Keratinocyte (primary cell): ENCODE results near the gene BNIP1. TPM values are rescaled to one million over a fixed set of nuclear protein-coding genes. Genes with fewer than 3 reads are reported as not detected.

Experiments used
- DNase-seq: peaks from one replicate; pipeline ENCODE4 v3.0.0-alpha.2; 2011; ENCODE audit warnings: low read depth, missing footprints, low spot score
- FAIRE-seq: peaks from 2 replicates; lab custom pipeline; 2011; peaks lifted over from hg19 to GRCh38; lab: Jason Lieb, UNC
- H2AFZ ChIP-seq: 2 replicates; pipeline ENCODE4 v1.6.0; 2012; ENCODE audit warnings: low read length, control low read depth, inconsistent platforms; ENCODE audit not compliant: control insufficient read depth
- H3K27ac ChIP-seq: 2 replicates; pipeline ENCODE4 v1.5.1; 2011; ENCODE audit warnings: low read length; ENCODE audit not compliant: control insufficient read depth, insufficient read depth
- H3K27me3 ChIP-seq: 3 replicates; pipeline ENCODE4 v1.6.0; 2011; ENCODE audit warnings: low read length; ENCODE audit not compliant: control insufficient read depth, insufficient read depth; ENCODE audit errors: extremely low read depth
- H3K36me3 ChIP-seq, 2 experiments: 2 replicates in 1 of 2; 3 replicates in 1 of 2; pipeline ENCODE4 v1.5.1; 2011; ENCODE audit warnings: low read length in 2 of 2, mild to moderate bottlenecking in 1 of 2; ENCODE audit not compliant: control insufficient read depth in 2 of 2, insufficient read depth in 2 of 2; ENCODE audit errors: extremely low read depth in 1 of 2
- H3K4me1 ChIP-seq: 3 replicates; pipeline ENCODE4 v1.5.1; 2011; ENCODE audit warnings: low read length; ENCODE audit not compliant: control insufficient read depth, insufficient read depth; ENCODE audit errors: extremely low read depth
- H3K4me2 ChIP-seq: 3 replicates; pipeline ENCODE4 v1.6.0; 2011; ENCODE audit warnings: low read depth, low read length; ENCODE audit not compliant: control insufficient read depth, insufficient read depth; ENCODE audit errors: extremely low read depth
- H3K4me3 ChIP-seq, 3 experiments: fragments of 200-600 bp in 1 of 3; sonication (generic) in 1 of 3; 2 replicates in 2 of 3; 3 replicates in 1 of 3; pipeline ENCODE4 v1.5.1; 2011 to 2016; ENCODE audit warnings: low read length in 3 of 3, mild to moderate bottlenecking in 3 of 3, control low read depth in 2 of 3, inconsistent platforms in 1 of 3, low read depth in 1 of 3, mixed read lengths in 1 of 3, mixed run types in 1 of 3, moderate library complexity in 1 of 3; ENCODE audit not compliant: control insufficient read depth in 2 of 3, insufficient read depth in 2 of 3; ENCODE audit errors: extremely low read depth in 1 of 3
- H3K79me2 ChIP-seq: 2 replicates; pipeline ENCODE4 v1.6.0; 2012; ENCODE audit warnings: low read length; ENCODE audit not compliant: control insufficient read depth, insufficient read depth
- H3K9ac ChIP-seq: 3 replicates; pipeline ENCODE4 v1.6.0; 2011; ENCODE audit warnings: low read length; ENCODE audit not compliant: control insufficient read depth, insufficient read depth; ENCODE audit errors: extremely low read depth
- H3K9me1 ChIP-seq: 3 replicates; pipeline ENCODE4 v1.6.0; 2011; ENCODE audit warnings: low read length; ENCODE audit not compliant: control insufficient read depth, insufficient read depth; ENCODE audit errors: extremely low read depth
- H3K9me3 ChIP-seq: 2 replicates; pipeline ENCODE4 v1.5.1; 2012; ENCODE audit warnings: low read depth, low read length; ENCODE audit not compliant: control insufficient read depth
- H4K20me1 ChIP-seq: 3 replicates; pipeline ENCODE4 v1.6.0; 2011; ENCODE audit warnings: low read length; ENCODE audit not compliant: control insufficient read depth, insufficient read depth; ENCODE audit errors: extremely low read depth
- CTCF ChIP-seq, 3 experiments: IDR thresholded peaks in 1 of 3; conservative IDR thresholded peaks in 1 of 3; optimal IDR thresholded peaks in 1 of 3; 2 replicates in 2 of 3; 3 replicates in 1 of 3; pipeline versions ENCODE3 to v1.5.1; 2011; ENCODE audit warnings: low read length in 3 of 3, mild to moderate bottlenecking in 3 of 3, moderate library complexity in 2 of 3, control low read depth in 1 of 3, inconsistent platforms in 1 of 3; ENCODE audit not compliant: insufficient read depth in 2 of 3; ENCODE audit errors: extremely low read depth in 1 of 3
- EZH2 ChIP-seq: IDR thresholded peaks from one replicate; pipeline ENCODE4 v1.6.1; 2012; ENCODE audit warnings: inconsistent platforms, mild to moderate bottlenecking, low read length, moderate library complexity
- dilution Hi-C: fragments of 300-500 bp; cut with MboI; formaldehyde crosslinking; loops from one replicate; pipeline ENCODE4 v1.7.0; 2020; ENCODE audit warnings: low sequenced_read_pairs; ENCODE audit not compliant: extremely low pct_ligation_motif_present
- polyA plus RNA-seq, 5 experiments: library from polyadenylated mRNA; depleted of rRNA in 3 of 5; stranded (reverse) in 3 of 5; stranded (forward) in 1 of 5; unstranded in 1 of 5; fragments of >200 nt; gene quantifications; 1 replicate in 1 of 5; 2 replicates in 3 of 5; 3 replicates in 1 of 5; pipeline versions ENCODE4 v1.2.1 to v1.2.3, GENCODE V29; 2011 to 2012; ENCODE audit warnings: missing spikeins in 2 of 5, low read depth in 1 of 5, low replicate concordance in 1 of 5

BNIP1 gene
- polyA plus RNA-seq, 1 donor (not counting 4 experiments of a cell fraction or from before 2014, with no cell fraction given): 18.2 TPM

GRCh38 chr5:173210877-173211276 lies 66.5 kb downstream of the BNIP1 start:
- Histone ChIP-seq H3K4me2 (no peak overlapping the region), H3K9me1 (no peaks in the 10 kb centered on the region), H3K27me3 (no peaks in the 10 kb centered on the region), H3K36me3 (no peaks in the 10 kb centered on the region), H3K4me3 (no peak overlapping the region), H3K79me2 (no peaks in the 10 kb centered on the region), H3K9ac (no peak overlapping the region), H3K9me3 (no peaks in the 10 kb centered on the region), H4K20me1 (no peaks in the 10 kb centered on the region), H3K4me1 (no peaks in the 10 kb centered on the region), H3K27ac (no peak overlapping the region), H2AFZ (no peak overlapping the region)
- FAIRE-seq (no peak), DNase-seq (no peak)
- TF ChIP-seq EZH2: no peak
- no peak for TF ChIP-seq CTCF (optimal IDR thresholded peaks at IDR 0.05 in 1 of 3, IDR thresholded peaks at IDR 0.05 in 1 of 3, conservative IDR thresholded peaks at IDR 0.05 in 1 of 3; ENCODE audit: extremely low read depth in 1 of 3, insufficient read depth in 2 of 3, low read length in 3 of 3)
- dilution Hi-C loops: no loop called here

- FAIRE-seq (no peak), DNase-seq (no peak)
- H3K4me1 ChIP-seq: no peaks in the 10 kb centered on the region
- no peak overlapping the region for H2AFZ ChIP-seq
- TF ChIP-seq EZH2 (no peak), CTCF (optimal IDR thresholded peaks at IDR 0.05 in 1 of 3, IDR thresholded peaks at IDR 0.05 in 1 of 3, conservative IDR thresholded peaks at IDR 0.05 in 1 of 3; ENCODE audit: extremely low read depth in 1 of 3, insufficient read depth in 2 of 3, low read length in 3 of 3) (no peak)
- no peak overlapping the region for H3K9ac ChIP-seq
- dilution Hi-C loops: no loop called here
- no peak overlapping the region for H3K4me3 ChIP-seq
- H3K9me1 ChIP-seq: no peaks in the 10 kb centered on the region
- H3K36me3 ChIP-seq: no peaks in the 10 kb centered on the region
- H3K27ac ChIP-seq: no peak overlapping the region
- H3K79me2 ChIP-seq: no peaks in the 10 kb centered on the region
- no peaks in the 10 kb centered on the region for H4K20me1 ChIP-seq
- H3K9me3 ChIP-seq: no peaks in the 10 kb centered on the region
- no peak overlapping the region for H3K4me2 ChIP-seq
- H3K27me3 ChIP-seq: no peaks in the 10 kb centered on the region
Measured at GRCh38 chr5:173211284-173211683, 67.0 kb downstream of the BNIP1 start.
